Thyroid gland (tissue), 4 donors: ENCODE measurements around the gene FAM53B. TPM values are rescaled to one million over a fixed set of nuclear protein-coding genes. Genes with fewer than 3 reads are reported as not detected.

Experiments
- DNase-seq, 2 donors: peaks; one replicate each; pipeline ENCODE4 v3.0.0-alpha.2; 2019
- H3K27ac ChIP-seq, 3 donors: fragments of 200-600 bp; sonication (generic); 1 replicate in 2 of 3; 2 replicates in 1 of 3; pipeline ENCODE4 v1.5.1; 2016 to 2019; ENCODE audit warnings: mild to moderate bottlenecking in 1 of 3, moderate library complexity in 1 of 3
- H3K27me3 ChIP-seq: fragments of 200-600 bp; sonication (generic); one replicate; pipeline ENCODE4 v1.5.1; 2019
- H3K36me3 ChIP-seq, 2 donors: fragments of 200-600 bp; sonication (generic); one replicate each; pipeline ENCODE4 v1.5.1; 2016 to 2019
- H3K4me1 ChIP-seq, 2 donors: fragments of 200-600 bp; sonication (generic); one replicate each; pipeline ENCODE4 v1.5.1; 2017 to 2019
- H3K4me3 ChIP-seq, 3 donors: fragments of 200-600 bp; sonication (generic); replicated peaks in 1 of 3; 1 replicate in 2 of 3; 2 replicates in 1 of 3; pipeline ENCODE4 v1.5.1; 2016; ENCODE audit warnings: mild to moderate bottlenecking in 1 of 3
- H3K9me3 ChIP-seq: fragments of 200-600 bp; sonication (generic); one replicate; pipeline ENCODE4 v1.5.1; 2017
- CTCF ChIP-seq, 6 experiments: fragments of 200-600 bp in 3 of 6; fragments of 450-650 bp in 3 of 6; sonication (generic) in 3 of 6; IDR thresholded peaks; one replicate each; pipeline ENCODE4 v1.5.1; 2016 to 2019; ENCODE audit warnings: antibody characterized with exemption in 6 of 6, mild to moderate bottlenecking in 2 of 6, inconsistent platforms in 1 of 6, moderate library complexity in 1 of 6
- POLR2A ChIP-seq, 2 donors: fragments of 450-650 bp; IDR thresholded peaks; one replicate each; pipeline ENCODE4 v1.6.1; 2017; ENCODE audit warnings: antibody characterized with exemption in 2 of 2, mild to moderate bottlenecking in 2 of 2, moderate library complexity in 1 of 2
- WGBS, 2 donors: methylation state at CpG; one replicate each; pipeline ENCODE4 v1.1.5; 2017; 5-methylcytosine and 5-hydroxymethylcytosine counted together
- intact Hi-C: fragments of 100-400 bp; cut with DNase I; formaldehyde crosslinking; loops from one replicate; pipeline ENCODE4 v1.15.1; 2023
- total RNA-seq, 4 donors: library from RNA; depleted of rRNA; stranded (reverse); fragments of >200 nt; gene quantifications; one replicate each; pipeline ENCODE4 v1.2.3, GENCODE V29; 2016

The FAM53B gene
- total RNA-seq, 4 donors from 2014 or later, result 37.6 to 96.3 (median 80.4) TPM

GRCh38 chr10:124719213-124719851 is 24.8 kb downstream of the FAM53B start:
- Histone ChIP-seq H3K36me3 (no peaks in the 10 kb centered on the region), H3K27ac (peak overlapping the region; percentile 71 to 94 (median 91)), H3K4me1 (peaks cover 91 to 98% of the 10 kb centered on the region in 2 donors), H3K4me3 (no peak overlapping the region), H3K27me3 (no peaks in the 10 kb centered on the region), H3K9me3 (no peaks in the 10 kb centered on the region)
- TF ChIP-seq CTCF (IDR thresholded peaks at IDR 0.05) (peak in 5 of 6 experiments; percentile 12 to 58 (median 48)), POLR2A (IDR thresholded peaks at IDR 0.05) (no peak)
- WGBS, 2 donors, result 24 to 43% methylated on average over 8 of the region's 8 CpGs
- DNase-seq, result peak; percentile 52 to 61
- intact Hi-C loops, result no loop called here

- Histone ChIP-seq H3K4me1 (peaks cover 84 to 98% of the 10 kb centered on the region in 2 donors), H3K36me3 (no peaks in the 10 kb centered on the region), H3K9me3 (no peaks in the 10 kb centered on the region), H3K27ac (peak overlapping the region; percentile 71 to 94 (median 91)), H3K4me3 (no peak overlapping the region), H3K27me3 (no peaks in the 10 kb centered on the region)
- 27 to 38% methylated on average over 12 of the region's 12 CpGs for WGBS, 2 donors
- TF ChIP-seq CTCF (IDR thresholded peaks at IDR 0.05) (no peak), POLR2A (IDR thresholded peaks at IDR 0.05) (peak in 1 of 2 donors; percentile 55)
- intact Hi-C loops, result no loop called here
- peak; percentile 93 to 94 for DNase-seq
Observed at GRCh38 chr10:124717911-124718741, 26.1 kb downstream of the FAM53B start.

DNA sequence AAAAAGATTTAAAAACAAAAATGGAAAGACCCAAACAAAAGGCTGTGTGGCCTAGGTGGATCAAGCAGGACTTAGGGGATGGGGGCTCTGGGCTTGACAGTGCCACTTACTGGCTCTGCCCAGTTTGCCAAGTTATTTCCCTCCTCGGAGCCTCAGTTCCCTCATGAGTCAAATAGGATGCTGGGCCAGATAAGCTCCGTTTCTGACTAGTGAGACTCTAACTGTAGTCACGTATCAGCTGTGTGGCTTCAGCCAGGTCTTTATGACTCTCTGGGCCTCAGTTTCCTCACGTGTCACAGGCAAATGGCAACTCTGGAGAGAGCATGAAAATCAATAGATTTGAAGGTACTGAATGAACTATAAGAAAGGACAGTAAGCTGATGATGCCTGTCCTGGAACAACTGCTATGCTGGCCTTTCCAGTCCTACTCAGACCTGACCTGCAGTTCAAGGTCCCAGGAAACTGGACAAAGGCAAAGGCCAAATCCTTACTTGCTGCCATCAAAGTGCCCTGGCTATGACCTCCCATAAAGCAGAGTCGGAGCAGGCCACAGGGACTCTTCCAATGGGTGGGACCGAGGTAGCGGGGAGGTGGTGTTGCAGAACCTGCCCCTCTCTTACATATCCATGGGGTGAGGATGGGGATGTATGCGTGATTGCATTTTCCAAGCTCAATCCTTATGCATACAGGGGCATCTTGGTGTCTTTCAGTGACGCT is 27.0 kb downstream of the FAM53B start:
- no peaks in the 10 kb centered on the region for H3K27me3 ChIP-seq
- no peaks in the 10 kb centered on the region for H3K36me3 ChIP-seq
- 84 to 92% methylated on average over 9 of the region's 9 CpGs for WGBS, 2 donors
- intact Hi-C loops, result no loop called here
- no peak for TF ChIP-seq POLR2A (IDR thresholded peaks at IDR 0.05)
- TF ChIP-seq CTCF (IDR thresholded peaks at IDR 0.05), result no peak
- DNase-seq, result no peak
- no peak overlapping the region for H3K4me3 ChIP-seq
- no peaks in the 10 kb centered on the region for H3K9me3 ChIP-seq
- peak overlapping the region; percentile 71 to 94 (median 91) for H3K27ac ChIP-seq
- peaks cover 77 to 93% of the 10 kb centered on the region in 2 donors for H3K4me1 ChIP-seq

- Histone ChIP-seq H3K9me3 (no peaks in the 10 kb centered on the region), H3K27me3 (no peaks in the 10 kb centered on the region), H3K36me3 (no peaks in the 10 kb centered on the region), H3K4me1 (peaks cover 68 to 85% of the 10 kb centered on the region in 2 donors), H3K4me3 (no peak overlapping the region), H3K27ac (peak overlapping the region; percentile 71 to 94 (median 91))
- 53 to 58% methylated on average over 4 of the region's 4 CpGs for WGBS, 2 donors
- no peak for TF ChIP-seq CTCF (IDR thresholded peaks at IDR 0.05)
- no peak for TF ChIP-seq POLR2A (IDR thresholded peaks at IDR 0.05)
- DNase-seq, result no peak
- intact Hi-C loops, result no loop called here
Observed at GRCh38 chr10:124716369-124716768, 27.8 kb downstream of the FAM53B start.
